ENCODE results near the gene MTMR1.

The MTMR1 gene

GRCh38 chrX:150770623-150771022 is 77.4 kb downstream of the MTMR1 start:
- Histone ChIP-seq H3K27me3 (ENCODE audit: low read length) (no peaks in the 10 kb centered on the region), H4K20me1 (ENCODE audit: low read depth, low read length) (no peaks in the 10 kb centered on the region), H3K9me3 (ENCODE audit: insufficient read depth, low read length) (no peaks in the 10 kb centered on the region), H3F3A (ENCODE audit: insufficient read depth) (no peaks in the 10 kb centered on the region), H3K4me2 (ENCODE audit: low read depth, low read length, poor library complexity, severe bottlenecking) (no peak overlapping the region), H2AFZ (ENCODE audit: low read depth, low read length, severe bottlenecking) (no peak overlapping the region), H3K4me3 (ENCODE audit: insufficient read depth, low read length, poor library complexity, severe bottlenecking) (no peak overlapping the region), H3K27ac (ENCODE audit: low read depth, low read length) (no peak overlapping the region), H3K9me2 (replicated peaks; ENCODE audit: insufficient read depth, low read length) (no peaks in the 10 kb centered on the region), H3K79me2 (ENCODE audit: insufficient read depth, low read length) (no peaks in the 10 kb centered on the region), H3K36me3 (ENCODE audit: low read length) (no peaks in the 10 kb centered on the region), H3K9ac (ENCODE audit: low read length) (no peak overlapping the region)
- TF ChIP-seq EZH2phosphoT487 (conservative IDR thresholded peaks at IDR 0.05; ENCODE audit: low read length), result no peak
- TF ChIP-seq, protein P1, sequence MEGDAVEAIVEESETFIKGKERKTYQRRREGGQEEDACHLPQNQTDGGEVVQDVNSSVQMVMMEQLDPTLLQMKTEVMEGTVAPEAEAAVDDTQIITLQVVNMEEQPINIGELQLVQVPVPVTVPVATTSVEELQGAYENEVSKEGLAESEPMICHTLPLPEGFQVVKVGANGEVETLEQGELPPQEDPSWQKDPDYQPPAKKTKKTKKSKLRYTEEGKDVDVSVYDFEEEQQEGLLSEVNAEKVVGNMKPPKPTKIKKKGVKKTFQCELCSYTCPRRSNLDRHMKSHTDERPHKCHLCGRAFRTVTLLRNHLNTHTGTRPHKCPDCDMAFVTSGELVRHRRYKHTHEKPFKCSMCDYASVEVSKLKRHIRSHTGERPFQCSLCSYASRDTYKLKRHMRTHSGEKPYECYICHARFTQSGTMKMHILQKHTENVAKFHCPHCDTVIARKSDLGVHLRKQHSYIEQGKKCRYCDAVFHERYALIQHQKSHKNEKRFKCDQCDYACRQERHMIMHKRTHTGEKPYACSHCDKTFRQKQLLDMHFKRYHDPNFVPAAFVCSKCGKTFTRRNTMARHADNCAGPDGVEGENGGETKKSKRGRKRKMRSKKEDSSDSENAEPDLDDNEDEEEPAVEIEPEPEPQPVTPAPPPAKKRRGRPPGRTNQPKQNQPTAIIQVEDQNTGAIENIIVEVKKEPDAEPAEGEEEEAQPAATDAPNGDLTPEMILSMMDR (IDR thresholded peaks at IDR 0.05; ENCODE audit: insufficient read depth, low read length, poor library complexity, severe bottlenecking), result no peak

DNA sequence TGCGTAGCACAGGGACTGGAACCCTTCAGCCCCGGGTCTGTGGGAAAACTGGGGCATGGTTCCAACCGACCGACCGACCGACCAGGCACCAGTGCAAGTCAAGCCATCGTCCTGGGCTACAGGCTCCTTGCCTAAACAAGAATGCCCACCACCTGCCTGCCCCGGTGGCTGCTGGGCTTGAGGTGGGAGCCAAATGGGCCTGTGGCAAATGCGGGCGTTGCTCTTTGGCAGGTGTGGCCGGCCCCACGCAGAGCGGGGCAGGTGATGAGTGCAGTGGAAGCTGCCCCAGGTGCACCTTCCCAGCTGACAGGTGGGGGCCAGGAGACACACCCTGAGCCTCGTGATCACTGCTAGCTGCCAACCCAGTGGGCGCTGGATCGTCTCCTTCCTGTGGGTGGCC is 77.9 kb downstream of the MTMR1 start:
- H3K36me3 ChIP-seq (ENCODE audit: low read length), result no peaks in the 10 kb centered on the region
- H3K4me2 ChIP-seq (ENCODE audit: low read depth, low read length, poor library complexity, severe bottlenecking), result no peak overlapping the region
- no peaks in the 10 kb centered on the region for H3F3A ChIP-seq (ENCODE audit: insufficient read depth)
- no peaks in the 10 kb centered on the region for H3K27me3 ChIP-seq (ENCODE audit: low read length)
- H3K9me2 ChIP-seq (replicated peaks; ENCODE audit: insufficient read depth, low read length), result no peaks in the 10 kb centered on the region
- no peak overlapping the region for H2AFZ ChIP-seq (ENCODE audit: low read depth, low read length, severe bottlenecking)
- no peak overlapping the region for H3K4me3 ChIP-seq (ENCODE audit: insufficient read depth, low read length, poor library complexity, severe bottlenecking)
- TF ChIP-seq, protein P1 (IDR thresholded peaks at IDR 0.05; ENCODE audit: insufficient read depth, low read length, poor library complexity, severe bottlenecking), result no peak
- TF ChIP-seq EZH2phosphoT487 (conservative IDR thresholded peaks at IDR 0.05; ENCODE audit: low read length), result no peak
- no peaks in the 10 kb centered on the region for H3K79me2 ChIP-seq (ENCODE audit: insufficient read depth, low read length)
- no peak overlapping the region for H3K9ac ChIP-seq (ENCODE audit: low read length)
- H3K27ac ChIP-seq (ENCODE audit: low read depth, low read length), result no peak overlapping the region
- no peaks in the 10 kb centered on the region for H4K20me1 ChIP-seq (ENCODE audit: low read depth, low read length)
- no peaks in the 10 kb centered on the region for H3K9me3 ChIP-seq (ENCODE audit: insufficient read depth, low read length)

DNA sequence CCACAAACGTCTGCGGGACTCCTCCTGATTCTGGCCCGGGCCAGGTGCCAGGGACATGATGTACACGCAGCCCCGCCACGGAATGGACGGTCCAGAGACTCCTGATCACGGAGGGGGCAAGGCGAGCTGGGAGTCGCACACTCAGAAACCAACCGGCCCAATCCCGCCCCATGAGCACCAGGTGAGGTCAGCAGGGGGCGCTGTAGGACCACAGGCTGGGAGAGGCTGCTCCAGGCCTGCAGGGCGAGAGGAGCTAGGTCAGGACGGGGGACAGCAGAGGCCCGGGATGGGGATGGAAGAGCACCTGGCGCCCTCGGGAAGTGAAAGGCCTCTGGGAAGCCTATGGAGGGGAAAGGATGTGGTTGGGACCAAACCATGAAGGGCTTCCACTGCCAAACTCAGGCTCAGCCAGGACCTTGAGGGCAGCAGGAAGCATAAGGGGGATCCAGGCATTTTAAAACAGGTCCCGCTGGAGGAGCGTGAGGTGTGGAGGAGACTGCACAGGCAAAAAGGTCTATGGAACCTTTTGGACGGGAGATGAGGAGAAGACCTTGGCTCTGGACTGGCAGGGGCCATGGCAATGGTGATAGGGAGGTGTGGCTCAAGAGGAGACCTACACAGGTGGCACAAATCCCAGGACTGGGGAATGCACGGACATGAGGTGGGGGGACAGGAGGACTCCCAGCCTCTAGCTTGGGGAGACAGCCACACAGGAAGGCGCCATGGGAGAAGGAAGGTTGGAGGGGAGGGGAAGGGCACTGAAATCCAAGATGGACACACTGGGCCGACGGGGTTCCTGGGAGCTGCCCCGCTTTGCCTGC is 79.2 kb downstream of the MTMR1 start:
- Histone ChIP-seq H3K27me3 (ENCODE audit: low read length) (no peaks in the 10 kb centered on the region), H4K20me1 (ENCODE audit: low read depth, low read length) (no peaks in the 10 kb centered on the region), H3K4me3 (ENCODE audit: insufficient read depth, low read length, poor library complexity, severe bottlenecking) (no peak overlapping the region), H3K79me2 (ENCODE audit: insufficient read depth, low read length) (no peaks in the 10 kb centered on the region), H3K36me3 (ENCODE audit: low read length) (no peaks in the 10 kb centered on the region), H3K27ac (ENCODE audit: low read depth, low read length) (no peak overlapping the region), H2AFZ (ENCODE audit: low read depth, low read length, severe bottlenecking) (no peak overlapping the region), H3K9me2 (replicated peaks; ENCODE audit: insufficient read depth, low read length) (no peaks in the 10 kb centered on the region), H3K9me3 (ENCODE audit: insufficient read depth, low read length) (no peaks in the 10 kb centered on the region), H3F3A (ENCODE audit: insufficient read depth) (no peaks in the 10 kb centered on the region), H3K9ac (ENCODE audit: low read length) (no peak overlapping the region), H3K4me2 (ENCODE audit: low read depth, low read length, poor library complexity, severe bottlenecking) (no peak overlapping the region)
- TF ChIP-seq, protein P1 (IDR thresholded peaks at IDR 0.05; ENCODE audit: insufficient read depth, low read length, poor library complexity, severe bottlenecking), result peak; percentile 49
- no peak for TF ChIP-seq EZH2phosphoT487 (conservative IDR thresholded peaks at IDR 0.05; ENCODE audit: low read length)
